HG03575 (cell line): ENCODE measurements around the gene MAP3K1.
"Not testable (repeated sequence)": the region's sequence is repeated elsewhere in the genome, so short reads cannot be mapped to it uniquely, and the experiment has no call there.

Experiments used
- ATAC-seq: cut with Tn5 transposase; IDR thresholded peaks from one replicate; pipeline ENCODE4 v1.9.1; 2021; ENCODE audit not compliant: unreplicated experiment, insufficient number of reproducible peaks, low FRiP score; ENCODE audit errors: extremely low read depth

Gene MAP3K1

DNA sequence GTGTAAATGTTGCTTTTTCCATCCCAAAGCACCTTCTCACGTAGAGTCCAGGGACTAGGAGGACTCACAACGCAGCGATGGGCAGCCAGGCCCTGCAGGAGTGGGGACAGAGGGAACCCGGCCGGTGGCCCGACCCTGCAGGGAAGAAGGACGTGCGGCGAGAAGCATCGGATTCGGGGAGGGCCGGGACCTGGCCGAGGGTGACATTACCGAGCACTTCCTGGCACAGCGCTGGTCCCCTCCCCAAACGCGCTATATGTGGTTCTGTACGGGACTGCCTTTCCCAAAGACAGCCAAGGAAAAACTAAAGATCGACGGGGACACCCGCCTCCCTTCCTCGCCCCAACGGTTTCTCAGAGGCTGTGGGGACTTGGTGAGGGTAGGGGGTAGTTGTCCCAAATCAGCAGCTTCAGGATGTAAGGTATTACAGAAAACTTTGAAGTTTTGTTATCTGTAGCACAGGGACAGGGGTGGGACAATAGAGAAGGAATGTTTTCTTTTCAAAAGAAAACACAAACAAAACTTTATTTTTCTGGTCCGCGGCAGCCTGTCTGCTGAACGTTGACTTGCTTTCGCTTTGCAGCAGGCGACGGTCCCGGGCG is 887 bp upstream of the MAP3K1 start:
- no peak for ATAC-seq

DNA sequence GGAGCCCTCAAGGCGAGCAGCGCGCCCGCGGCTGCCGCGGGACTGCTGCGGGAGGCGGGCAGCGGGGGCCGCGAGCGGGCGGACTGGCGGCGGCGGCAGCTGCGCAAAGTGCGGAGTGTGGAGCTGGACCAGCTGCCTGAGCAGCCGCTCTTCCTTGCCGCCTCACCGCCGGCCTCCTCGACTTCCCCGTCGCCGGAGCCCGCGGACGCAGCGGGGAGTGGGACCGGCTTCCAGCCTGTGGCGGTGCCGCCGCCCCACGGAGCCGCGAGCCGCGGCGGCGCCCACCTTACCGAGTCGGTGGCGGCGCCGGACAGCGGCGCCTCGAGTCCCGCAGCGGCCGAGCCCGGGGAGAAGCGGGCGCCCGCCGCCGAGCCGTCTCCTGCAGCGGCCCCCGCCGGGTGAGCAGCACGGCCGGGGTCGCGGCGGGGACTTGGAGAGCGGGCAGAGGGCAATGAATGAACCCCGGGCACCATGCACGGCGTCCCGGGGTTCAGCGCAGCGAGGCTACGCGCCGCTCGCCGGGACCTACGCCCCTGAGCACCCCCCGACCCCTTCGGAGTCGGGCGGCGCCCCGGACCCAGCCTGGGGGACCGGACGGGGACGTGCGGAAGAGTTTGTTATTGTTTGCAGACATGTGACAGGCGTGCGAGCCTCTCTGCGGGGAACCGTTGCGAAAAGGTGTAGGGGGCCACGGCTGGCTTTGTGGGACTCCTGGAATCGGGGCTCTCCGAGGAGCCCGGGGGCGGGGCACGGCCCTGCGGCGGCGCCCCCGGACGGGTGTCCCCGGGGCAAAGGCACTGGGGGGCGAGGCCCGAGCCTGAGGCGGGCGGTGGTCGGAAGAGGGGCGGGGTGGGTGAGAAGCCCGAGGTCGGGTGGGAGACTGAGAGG is 553 bp downstream of the MAP3K1 start:
- no peak for ATAC-seq

DNA sequence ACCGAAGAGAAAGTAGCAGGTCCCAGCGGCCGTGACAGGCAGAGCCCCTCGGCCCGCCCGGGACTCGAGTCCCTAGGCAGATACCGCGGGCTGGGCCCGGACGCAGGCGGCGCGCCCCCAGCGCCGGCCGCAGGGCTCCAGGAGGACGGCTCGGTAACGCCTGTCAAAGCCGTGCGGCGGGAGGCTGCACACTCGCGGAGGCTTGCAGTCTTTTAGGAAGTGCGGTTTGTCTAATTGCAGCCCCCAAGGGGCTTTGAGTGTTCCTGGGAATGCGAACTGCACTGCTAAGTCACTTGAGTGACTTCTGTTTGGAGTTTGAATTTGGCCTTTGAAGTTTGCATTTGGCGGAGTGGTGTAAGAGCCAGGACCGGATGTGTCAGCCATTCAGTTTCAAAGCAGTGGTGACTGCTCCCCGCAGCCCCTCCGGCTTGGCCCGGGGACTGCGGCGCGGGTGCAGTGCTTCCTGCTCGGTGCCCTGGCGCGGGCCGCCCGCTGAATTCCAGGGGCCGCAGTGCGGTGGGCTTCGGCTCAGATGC is 1.3 kb downstream of the MAP3K1 start:
- no peak for ATAC-seq

DNA sequence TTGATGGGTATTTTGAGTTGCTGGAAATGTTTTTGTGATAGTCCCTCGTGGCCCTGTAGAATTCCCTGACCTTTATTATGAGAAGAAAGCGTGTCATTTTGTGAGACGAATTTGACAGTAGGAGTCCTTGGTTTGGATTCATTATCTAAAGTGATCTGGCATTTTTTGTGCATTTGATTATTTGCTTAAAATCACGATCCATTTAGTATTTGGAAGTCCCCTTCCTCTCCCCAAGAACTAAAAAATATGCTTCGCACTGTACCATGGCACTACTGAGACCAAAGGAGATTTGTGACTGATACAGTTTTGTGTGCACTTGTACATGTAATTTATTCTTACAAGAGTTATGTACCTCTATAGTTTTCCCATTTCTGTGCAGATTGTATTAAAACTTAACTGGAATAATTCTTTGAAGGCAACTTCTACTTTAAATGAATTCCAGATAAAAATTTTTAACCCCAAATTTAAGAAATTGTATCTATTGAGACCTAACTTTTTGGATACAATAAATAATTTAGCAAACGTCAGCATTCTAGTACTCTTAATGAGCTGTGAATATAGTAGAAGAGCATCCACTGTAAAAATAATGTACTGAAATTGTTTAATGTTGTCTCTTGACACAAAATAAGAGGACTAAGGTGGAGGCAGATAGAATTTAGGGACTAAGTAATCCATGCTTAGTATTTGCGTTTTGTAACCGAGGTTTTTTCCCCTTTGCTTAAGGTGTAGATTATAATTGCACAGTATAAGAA is 2.1 kb downstream of the MAP3K1 start:
- no peak for ATAC-seq

DNA sequence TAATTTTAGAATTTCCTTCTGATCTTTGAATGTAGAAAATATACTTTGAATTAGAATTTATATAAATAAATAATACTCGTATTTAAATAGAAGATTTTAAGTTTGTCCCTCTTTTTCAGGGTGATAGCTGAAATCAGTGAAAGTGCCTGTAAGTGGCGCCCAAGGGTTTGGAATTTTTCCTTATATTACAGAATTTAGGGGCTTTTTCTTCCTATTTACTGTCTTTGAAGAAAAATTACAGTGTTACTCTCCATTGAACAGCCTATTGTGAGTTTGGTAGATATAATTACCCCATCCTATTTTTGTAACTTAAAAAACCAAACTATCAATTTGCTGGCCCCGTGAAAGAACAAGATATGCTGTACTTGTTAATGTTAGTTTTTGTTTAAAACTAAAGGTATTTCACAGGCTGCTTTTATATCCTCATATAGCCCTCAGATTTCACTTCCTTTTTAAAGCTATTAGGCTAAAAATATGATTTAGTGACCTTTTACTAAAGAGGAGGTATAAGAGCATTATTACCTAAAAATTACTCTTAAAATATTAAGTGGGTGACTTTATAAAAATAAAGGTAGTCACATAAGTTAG is 3.2 kb downstream of the MAP3K1 start:
- ATAC-seq = no peak

DNA sequence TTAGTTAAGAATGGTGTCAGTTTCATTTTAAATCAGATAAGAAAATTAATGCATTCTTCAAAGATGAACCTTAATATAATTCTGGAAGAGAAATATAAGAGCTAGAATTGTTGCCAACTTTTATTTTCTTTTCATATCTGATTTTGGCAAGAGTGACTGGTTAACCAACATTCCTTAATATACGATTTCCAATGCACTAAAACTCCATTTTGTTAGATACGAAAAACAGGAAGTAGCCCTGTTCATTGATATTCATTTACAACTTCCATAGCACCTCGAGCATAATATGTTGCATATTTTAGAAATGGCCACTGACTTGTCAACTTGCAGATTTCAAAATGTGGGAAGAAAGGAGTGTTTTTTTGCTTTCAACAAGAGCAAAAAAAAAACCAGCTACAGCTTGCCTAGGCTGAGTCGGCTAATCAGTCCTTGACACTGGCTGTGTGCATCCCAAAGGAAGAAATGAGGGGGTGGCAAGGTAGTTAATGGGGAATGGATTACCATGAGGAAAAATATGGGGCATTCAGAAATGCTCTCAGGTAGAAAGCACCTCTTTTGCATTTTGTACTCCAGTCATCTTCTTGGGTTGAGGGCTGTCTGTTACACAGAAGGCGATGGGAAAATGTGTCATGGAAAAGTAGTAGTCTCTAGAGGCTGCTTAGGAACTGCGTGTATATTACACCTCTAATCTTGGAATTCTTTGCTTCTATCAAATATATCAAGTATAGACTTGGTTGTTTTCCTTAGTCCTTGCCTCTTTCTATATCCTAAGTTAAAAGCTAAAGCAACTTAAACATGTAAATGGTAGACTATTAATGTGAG is 3.9 kb downstream of the MAP3K1 start:
- ATAC-seq = no peak

DNA sequence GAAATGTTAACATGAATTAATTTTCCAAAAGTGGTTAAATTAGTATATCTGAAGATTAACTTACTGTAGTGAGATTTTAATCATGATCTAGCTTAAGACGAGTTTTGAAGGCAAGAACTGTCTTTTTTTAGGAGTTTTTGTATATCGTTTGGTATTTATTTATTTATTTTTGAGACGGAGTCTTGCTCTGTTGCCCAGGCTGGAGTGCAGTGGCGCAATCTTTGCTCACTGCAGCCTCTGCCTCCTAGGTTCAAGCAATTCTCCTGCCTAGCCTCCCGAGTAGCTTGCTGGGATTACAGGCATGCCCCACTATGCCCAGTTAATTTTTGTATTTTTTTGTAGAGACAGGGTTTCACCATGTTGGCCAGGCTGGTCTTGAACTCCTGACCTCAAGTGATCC is 6.5 kb downstream of the MAP3K1 start:
- ATAC-seq = not testable (repeated sequence)

DNA sequence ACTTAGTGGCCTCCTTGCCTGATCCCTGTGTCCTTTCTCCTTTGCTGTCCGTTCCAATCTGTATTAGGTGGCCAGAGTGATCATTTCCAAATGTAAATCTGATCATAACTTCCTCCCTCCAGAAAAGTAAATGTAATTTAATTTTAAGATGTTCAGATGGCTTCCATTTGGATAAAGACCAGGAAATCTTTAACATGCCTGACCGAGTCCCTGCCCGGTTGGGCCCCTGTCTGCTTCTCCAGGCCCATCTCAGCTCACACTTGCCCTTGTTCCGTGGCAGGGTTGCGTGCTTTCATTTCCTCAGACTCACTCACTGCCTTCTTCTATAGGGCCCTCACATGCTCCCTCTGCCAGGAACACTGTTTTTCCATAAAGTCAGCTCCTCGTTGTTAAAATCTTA is 7.6 kb downstream of the MAP3K1 start:
- no peak for ATAC-seq

DNA sequence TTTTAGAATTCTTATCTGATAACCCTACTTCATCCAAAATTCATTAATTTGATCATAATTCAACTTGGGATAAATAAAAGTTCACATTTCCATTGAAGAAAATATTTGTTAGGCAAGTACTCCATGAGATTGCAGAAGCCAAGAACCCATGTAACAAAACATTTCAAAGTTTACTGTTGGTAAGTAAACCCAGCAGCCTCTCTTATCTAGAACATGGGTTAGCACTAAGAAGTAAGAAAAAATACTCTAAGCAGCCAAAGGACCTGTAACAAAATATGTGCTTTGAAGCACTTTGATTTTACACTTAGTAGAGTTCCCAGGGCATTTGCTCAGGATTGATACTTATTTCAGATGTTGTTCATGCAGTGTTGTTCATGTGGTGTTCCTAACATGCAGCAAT is 8.7 kb downstream of the MAP3K1 start:
- ATAC-seq = no peak

DNA sequence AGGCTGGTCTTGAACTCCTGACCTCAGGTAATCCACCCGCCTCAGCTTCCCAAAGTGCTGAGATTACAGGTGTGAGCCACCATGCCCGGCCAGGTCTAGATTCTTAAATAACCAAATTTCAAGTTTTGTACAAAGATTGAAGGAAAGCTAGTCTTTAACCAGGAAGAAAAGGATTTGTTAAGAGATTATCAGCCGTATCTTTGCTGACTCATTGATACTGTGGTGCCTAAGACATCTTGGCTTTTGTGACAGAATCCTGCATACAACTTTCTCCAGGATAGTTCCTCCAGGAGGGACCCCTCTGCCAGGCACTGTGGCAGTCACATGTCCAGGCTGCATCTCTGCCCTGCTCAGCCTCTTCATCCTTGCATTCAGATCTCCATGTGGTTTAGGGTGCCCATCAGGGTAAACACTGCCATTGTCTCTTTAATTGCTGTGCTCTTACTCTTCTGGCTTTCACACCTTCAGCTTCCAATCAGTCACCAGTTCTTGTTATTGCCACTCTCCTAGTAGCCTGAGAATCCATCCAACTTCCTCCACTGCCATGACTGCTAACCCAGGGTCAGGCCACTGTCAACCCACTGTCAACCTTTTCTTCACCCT is 10.0 kb downstream of the MAP3K1 start:
- ATAC-seq = no peak

DNA sequence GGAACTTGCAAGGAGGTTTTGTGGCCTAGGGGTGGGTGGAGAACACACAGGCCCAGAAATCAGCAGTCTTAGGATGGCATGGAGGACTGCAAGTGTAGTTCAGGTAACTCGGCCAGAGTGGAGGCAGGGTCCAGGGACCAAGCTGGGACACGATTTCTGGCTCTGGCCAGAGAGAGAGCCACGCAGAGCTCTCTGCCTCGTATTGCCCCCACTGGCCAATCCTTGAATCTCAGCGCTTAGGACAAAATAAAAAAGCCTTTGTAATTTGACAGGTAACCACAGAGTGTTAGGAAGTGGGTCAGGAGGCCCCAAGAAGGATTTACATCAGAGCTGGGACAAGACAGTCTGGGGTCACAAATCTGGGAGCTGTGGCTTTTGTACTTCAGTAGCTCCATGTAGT is 11.7 kb downstream of the MAP3K1 start:
- no peak for ATAC-seq

DNA sequence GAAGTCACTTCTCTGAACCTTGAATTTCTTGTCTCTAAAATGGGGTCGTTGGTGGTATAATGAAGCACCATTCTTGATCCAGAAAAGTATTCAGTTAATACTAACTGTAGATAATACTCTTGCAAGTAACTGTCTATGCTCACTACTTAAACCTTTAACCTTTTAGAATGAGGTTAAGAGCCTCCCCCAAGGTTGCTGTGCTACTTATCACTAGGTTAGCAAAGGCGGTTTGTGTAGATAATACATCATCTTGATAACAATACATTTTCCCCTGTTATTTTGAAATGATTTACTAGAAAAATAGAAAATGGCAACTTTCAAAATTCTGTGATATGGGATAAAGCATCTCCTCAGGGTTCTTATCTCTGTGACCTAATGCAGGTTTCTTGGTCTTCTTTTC is 12.6 kb downstream of the MAP3K1 start:
- no peak for ATAC-seq

DNA sequence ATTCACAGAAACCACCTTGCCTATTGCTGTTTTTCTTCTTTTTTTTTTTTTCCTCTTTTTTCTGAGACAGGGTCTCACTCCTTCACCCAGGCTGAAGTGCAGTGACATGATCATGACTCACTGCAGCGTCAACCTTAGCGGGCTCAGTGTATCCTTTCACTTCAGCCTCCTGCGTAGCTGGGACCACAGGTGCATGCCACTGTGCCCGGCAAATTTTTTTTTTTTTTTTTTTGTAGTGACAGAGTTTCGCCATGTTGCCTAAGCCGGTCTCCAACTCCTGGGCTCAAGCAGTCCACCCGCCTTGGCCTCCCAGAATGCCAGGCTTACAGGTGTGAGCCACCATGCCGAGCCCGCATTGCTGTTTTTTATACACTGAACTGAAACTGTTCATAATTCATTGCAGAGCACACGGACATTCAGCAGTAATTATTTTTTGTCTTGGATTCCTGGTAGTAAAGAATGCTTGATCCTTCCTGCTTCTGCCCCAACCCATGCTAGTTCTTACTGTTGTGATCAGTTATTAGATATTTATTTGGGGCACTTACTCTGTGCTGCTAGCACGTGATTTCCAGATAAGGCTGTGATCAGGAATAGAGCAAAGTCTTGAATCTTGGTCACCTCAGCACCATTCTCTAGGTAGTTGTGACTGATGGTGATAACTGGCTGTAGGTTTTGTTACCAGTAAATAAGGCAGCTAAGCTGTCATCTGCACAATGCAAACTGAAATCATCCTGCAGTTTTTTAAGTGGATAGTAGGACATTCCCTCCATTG is 14.0 kb downstream of the MAP3K1 start:
- no peak for ATAC-seq

DNA sequence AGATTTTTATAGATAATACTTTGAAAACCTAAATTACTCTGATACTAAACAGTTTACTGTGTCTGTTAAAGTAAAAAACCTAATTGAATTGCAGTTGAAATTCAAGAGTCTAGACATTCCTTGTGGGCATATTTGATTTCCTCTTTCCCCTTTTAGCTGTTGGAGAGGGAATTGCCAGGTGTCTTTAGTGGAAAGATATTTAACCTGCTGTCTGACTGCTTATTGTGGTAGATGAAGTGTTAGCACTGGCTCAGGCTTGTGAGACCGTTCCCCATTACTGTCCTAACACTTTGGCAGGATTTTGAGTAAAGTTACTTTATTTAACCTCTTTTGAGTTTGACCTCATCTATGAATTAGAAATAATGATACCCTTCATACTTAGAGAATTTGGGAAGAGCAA is 16.4 kb downstream of the MAP3K1 start:
- ATAC-seq = no peak

DNA sequence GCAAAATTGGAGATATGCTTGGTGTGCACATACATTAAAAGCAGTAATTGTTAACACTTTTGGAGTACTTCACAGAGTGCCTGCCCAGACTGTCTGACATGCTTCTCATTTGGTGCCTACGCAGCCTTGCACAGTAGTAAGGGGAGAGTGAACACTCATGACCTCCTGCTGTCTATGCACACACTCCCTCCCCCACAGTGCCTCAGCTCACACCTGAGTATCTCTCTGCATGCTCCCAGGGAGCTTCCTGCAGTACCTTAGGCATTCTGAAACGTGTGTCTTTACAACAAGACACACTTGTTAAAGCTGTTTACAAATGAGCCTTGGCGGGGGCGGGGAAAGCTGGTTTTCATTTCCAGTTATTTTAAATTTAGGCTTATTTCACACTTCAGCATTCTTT is 18.0 kb downstream of the MAP3K1 start:
- no peak for ATAC-seq

DNA sequence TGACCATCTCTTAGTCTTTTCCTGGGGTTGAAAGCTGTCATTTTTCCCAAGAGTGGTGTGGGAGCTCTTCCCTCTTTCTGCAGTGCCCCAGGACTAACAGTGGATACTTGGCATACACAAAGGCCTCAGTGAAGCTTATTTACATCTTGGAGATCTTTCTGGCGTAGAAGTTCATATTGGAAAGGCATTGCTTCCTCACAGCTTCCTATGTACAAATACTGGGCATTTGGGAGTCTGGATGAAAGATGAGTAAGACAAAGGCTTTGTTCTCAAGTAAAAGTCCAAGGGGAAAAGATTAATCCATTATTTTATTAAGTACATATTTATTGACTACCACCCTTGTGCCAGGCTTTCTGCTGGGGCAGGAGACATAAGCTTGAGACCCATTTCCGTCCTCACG is 22.0 kb downstream of the MAP3K1 start:
- ATAC-seq = no peak

DNA sequence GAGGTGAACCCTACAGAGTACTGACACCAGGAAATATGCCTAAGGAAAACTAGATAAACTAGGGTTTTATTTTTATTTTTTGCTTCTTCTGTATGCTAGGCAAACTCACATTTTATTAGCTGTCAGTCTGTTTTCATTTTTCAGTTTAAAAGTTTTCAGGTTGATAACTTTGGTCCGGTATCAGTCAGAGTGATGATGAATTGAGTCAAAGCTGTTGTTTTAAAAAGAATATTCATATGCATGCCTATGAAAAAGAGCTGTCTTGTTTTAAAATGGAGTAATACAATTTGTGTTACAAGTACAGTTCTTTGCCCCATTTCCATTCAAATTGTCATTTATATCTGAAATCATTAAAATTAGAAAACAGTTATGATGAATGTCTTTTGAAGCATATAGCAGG is 22.6 kb downstream of the MAP3K1 start:
- ATAC-seq = no peak
